GM21786 (cell line): Measurements from ENCODE around the gene LYRM7.
"Not testable (repeated sequence)": the region's sequence is repeated elsewhere in the genome, so short reads cannot be mapped to it uniquely, and the experiment has no call there.

Source experiments
- ATAC-seq: cut with Tn5 transposase; IDR thresholded peaks from one replicate; pipeline ENCODE4 v1.9.1; 2021; ENCODE audit not compliant: unreplicated experiment

LYRM7 gene

DNA sequence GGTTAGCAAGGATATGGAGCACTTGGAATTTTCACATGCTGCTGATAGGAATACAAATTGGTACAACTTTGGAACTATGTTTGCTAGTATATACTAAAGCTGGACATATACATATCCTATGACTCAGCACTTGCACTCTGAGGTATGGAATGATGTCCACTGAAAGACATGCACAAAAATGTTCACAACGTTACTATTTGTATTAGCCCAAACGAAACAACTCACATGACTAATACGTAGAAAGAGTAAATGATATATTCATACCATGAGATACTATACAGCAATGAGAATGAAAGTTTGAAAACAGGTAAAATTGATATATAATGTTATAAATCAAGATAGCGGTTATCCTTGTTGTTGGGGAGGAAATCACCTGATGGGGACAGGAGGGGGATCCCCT, 47.6 kb downstream of the LYRM7 start:
- ATAC-seq, result peak; percentile 49

- ATAC-seq, result no peak
Measured at GRCh38 chr5:131220566-131220965, 49.8 kb downstream of the LYRM7 start.

- no peak for ATAC-seq
Measured at GRCh38 chr5:131221008-131221703, 50.4 kb downstream of the LYRM7 start.

- ATAC-seq, result no peak
Measured at GRCh38 chr5:131221888-131222287, 51.1 kb downstream of the LYRM7 start.

- ATAC-seq, result no peak
Measured at GRCh38 chr5:131222731-131223130, 52.0 kb downstream of the LYRM7 start.

GRCh38 chr5:131223751-131224386, 53.1 kb downstream of the LYRM7 start:
- ATAC-seq, result no peak

DNA sequence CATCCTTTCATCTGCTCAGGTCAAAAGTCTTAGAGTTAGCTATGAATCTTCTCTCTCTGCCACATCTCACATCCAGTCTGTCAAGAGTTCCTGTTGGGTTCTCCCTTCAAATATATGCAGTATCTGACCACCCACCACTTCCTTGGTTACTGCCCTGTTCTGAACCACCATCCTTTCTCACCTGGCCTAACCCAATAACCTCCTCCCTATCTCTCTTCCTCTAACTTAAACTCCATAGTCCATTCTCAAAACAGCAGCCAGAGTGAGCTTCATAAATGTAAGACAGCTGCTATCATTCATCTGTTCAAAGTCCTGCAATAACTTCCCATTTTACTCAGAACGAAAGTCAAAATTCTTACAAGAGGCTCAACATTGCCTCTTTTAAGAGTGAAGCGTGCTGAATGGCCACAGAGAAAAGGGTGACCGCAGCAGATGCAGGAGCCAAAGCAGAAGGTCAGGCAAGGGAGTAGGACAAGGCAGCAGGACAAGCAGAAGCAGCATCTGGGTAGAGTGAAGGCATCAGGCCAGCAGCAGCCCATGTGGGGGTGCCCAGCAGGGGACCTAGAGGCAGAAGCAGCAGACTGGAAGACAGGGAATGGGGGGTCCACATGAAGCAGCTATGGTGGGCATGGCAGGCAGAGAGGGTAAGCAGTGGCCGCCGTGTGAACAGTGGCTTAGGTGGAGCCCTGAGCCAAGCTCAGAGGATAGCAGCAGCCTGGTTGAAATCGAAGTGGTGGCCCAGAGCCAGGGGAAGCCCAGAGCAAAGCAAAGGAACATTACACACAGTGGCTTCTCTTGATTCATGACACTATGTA, 53.9 kb downstream of the LYRM7 start:
- ATAC-seq, result peak; percentile 77

- no peak for ATAC-seq
Measured at GRCh38 chr5:131225282-131225974, 54.7 kb downstream of the LYRM7 start.

DNA sequence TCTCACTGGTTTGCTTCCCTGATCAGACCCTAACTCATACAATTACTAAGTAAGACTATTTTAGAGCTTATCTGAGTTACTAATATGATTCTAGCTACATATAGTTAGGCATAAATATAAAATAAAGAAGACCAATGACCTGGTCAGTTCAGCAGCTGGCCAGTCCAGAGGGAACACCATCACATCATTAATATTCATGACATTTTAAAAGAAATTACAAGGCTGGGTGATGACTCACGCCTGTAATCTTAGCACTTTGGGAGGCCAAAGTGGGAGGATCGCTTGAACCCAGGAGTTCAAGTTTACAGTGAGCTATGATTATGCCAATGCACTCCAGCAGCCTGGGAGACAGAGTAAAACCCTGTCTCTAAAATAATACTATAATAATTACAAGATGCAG, 56.2 kb downstream of the LYRM7 start:
- ATAC-seq, result no peak

GRCh38 chr5:131228646-131229045, 57.9 kb downstream of the LYRM7 start:
- no peak for ATAC-seq

DNA sequence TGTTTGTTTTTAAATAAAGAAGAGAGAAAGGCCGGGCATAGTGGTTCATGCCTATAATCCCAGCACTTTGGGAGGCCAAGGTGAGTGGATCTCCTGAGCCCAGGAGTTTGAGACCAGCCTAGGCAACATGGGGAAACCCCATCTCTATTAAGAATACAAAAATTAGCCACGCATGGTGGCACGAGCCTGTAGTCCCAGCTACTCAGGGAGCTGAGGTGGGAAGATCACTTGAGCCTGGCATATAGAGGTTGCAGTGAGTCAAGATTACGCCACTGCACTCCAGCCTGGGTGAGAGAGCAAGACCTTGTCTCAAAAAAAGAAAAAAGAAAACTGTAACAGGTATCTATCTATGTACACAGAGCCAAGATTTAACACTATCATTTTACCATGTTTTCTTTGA, 58.9 kb downstream of the LYRM7 start:
- no peak for ATAC-seq

DNA sequence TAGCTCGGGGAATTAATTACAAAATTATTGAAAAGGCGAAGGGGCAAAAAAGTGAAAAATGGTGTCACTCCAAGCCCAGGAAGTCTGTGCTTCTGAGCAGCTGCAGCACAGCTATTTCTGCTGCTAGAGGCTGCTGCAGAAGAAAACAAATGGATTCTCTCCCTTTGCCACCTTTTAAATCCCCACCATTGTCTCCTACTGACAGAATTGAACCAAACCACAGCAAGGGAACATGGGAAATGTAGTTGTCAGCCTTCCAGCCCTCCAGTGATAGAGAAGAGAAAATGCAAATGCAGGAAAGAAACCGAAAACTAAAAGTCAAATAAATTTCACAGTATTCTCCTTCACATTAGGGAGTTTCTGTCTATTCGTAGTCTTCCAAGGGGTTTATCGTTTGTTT, 59.7 kb downstream of the LYRM7 start:
- ATAC-seq, result peak; percentile 79

- ATAC-seq, result no peak
Measured at GRCh38 chr5:131239686-131240085, 68.9 kb downstream of the LYRM7 start.

DNA sequence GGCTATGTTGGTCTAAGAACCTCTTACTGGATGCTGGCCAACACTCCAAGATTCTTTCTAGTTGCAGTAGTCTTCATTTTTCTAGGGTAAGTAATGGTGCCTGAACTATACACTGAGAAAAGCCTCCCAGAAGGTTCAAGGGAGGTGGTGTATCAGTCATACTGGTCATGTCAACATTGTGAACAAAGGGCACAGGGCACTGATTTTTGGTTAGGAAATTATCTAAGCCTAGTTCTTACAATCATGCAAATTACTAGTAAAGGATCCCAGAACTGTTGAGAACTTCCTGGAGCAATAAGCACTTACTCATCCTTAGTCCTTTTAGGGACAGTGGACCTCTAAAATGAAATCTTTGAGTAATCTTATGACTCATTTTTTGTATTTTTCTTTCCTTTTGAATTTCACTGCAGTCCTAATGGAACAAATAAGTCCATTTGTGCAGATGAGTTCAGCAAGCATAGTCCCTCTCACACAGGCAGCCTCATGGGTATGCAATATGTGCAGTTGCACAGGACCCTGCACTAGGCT, 72.0 kb downstream of the LYRM7 start:
- no peak for ATAC-seq

- peak; percentile 55 for ATAC-seq
Measured at GRCh38 chr5:131245312-131245711, 74.6 kb downstream of the LYRM7 start.

DNA sequence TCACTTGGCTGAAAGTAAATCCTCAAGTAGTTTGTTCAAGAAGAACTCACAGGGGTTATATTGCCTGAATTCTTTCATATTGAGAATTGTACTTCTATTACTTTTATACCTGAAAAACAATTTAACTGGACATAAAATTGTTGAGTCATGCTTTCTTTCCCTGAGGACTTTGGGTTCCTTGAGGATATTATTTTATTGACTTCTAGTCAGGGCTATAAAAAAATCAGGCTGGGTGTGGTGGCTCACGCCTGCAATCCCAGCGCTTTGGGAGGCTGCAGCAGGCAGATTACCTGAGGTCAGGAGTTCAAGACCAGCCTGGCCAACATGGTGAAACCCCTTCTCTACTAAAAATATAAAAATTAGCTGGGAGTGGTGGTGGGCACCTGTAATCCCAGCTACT, 75.2 kb downstream of the LYRM7 start:
- ATAC-seq, result no peak

- no peak for ATAC-seq
Measured at GRCh38 chr5:131246504-131246903, 75.8 kb downstream of the LYRM7 start.

GRCh38 chr5:131250751-131251475, 80.2 kb downstream of the LYRM7 start:
- no peak for ATAC-seq

- ATAC-seq, result peak; percentile 80
Measured at GRCh38 chr5:131252824-131253171, 82.1 kb downstream of the LYRM7 start.

GRCh38 chr5:131254025-131254424, 83.3 kb downstream of the LYRM7 start:
- ATAC-seq, result not testable (repeated sequence)

DNA sequence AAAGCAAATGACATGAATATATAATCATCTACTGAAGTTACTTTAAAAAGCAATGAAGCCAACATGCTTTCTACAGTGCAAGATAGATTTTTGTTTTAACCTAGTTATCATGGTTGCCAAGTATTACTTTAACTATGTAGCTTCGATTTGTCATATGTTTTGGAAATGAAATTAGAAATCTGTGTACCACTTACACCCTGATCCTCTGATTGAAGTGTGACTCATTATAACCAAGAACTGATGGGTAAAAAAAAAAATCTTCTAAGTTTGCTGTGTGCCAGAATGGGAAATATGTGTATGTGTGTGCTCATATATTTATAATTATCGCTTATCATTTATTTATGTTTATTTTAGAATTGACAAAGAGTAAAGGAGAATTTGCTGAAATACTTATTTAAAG, 84.0 kb downstream of the LYRM7 start:
- ATAC-seq, result no peak
